Kidney epithelial cell (primary cell): ENCODE results near the gene SEPTIN14. TPM values are rescaled to one million over a fixed set of nuclear protein-coding genes. Genes with fewer than 3 reads are reported as not detected.
"Not testable (repeated sequence)": the region's sequence is repeated elsewhere in the genome, so short reads cannot be mapped to it uniquely, and the experiment has no call there.

ENCODE experiments used
- DNase-seq: peaks from one replicate; pipeline ENCODE4 v3.0.0-alpha.2; 2010; ENCODE audit warnings: low read depth
- H3K27me3 ChIP-seq: 2 replicates; pipeline ENCODE4 v1.6.0; 2011; ENCODE audit warnings: low read length; ENCODE audit not compliant: control insufficient read depth, insufficient read depth
- H3K36me3 ChIP-seq: 2 replicates; pipeline ENCODE4 v1.5.1; 2011; ENCODE audit warnings: low read length; ENCODE audit not compliant: control insufficient read depth, insufficient read depth
- H3K4me3 ChIP-seq: 2 replicates; pipeline ENCODE4 v1.5.1; 2011; ENCODE audit warnings: low read depth, mild to moderate bottlenecking, control low read depth, low read length
- total RNA-seq: library from RNA; depleted of rRNA; stranded (reverse); fragments of >200 nt; gene quantifications from 2 replicates; pipeline ENCODE4 v1.2.3, GENCODE V29; 2015
- TF ChIP-seq, protein P1 (sequence below): IDR thresholded peaks from 2 replicates; pipeline ENCODE4 v1.5.1; 2011; ENCODE audit warnings: mild to moderate bottlenecking, moderate library complexity, low read length, control low read depth, inconsistent platforms; ENCODE audit not compliant: insufficient read depth, poor library complexity, severe bottlenecking

SEPTIN14 gene
- total RNA-seq, 1 donor from 2014 or later = not detected

GRCh38 chr7:55775051-55775420, 87.5 kb downstream of the SEPTIN14 start:
- TF ChIP-seq, protein P1, sequence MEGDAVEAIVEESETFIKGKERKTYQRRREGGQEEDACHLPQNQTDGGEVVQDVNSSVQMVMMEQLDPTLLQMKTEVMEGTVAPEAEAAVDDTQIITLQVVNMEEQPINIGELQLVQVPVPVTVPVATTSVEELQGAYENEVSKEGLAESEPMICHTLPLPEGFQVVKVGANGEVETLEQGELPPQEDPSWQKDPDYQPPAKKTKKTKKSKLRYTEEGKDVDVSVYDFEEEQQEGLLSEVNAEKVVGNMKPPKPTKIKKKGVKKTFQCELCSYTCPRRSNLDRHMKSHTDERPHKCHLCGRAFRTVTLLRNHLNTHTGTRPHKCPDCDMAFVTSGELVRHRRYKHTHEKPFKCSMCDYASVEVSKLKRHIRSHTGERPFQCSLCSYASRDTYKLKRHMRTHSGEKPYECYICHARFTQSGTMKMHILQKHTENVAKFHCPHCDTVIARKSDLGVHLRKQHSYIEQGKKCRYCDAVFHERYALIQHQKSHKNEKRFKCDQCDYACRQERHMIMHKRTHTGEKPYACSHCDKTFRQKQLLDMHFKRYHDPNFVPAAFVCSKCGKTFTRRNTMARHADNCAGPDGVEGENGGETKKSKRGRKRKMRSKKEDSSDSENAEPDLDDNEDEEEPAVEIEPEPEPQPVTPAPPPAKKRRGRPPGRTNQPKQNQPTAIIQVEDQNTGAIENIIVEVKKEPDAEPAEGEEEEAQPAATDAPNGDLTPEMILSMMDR = no peak
- no peak for DNase-seq
- Histone ChIP-seq H3K27me3 (no peaks in the 10 kb centered on the region), H3K4me3 (no peak overlapping the region), H3K36me3 (peaks cover 1% of the 10 kb centered on the region)

- Histone ChIP-seq H3K4me3 (no peak overlapping the region), H3K27me3 (no peaks in the 10 kb centered on the region), H3K36me3 (peaks cover 1% of the 10 kb centered on the region)
- no peak for DNase-seq
- TF ChIP-seq, protein P1 = no peak
These were observed 88.1 kb downstream of the SEPTIN14 start for GRCh38 chr7:55774327-55775050.

- Histone ChIP-seq H3K27me3 (no peaks in the 10 kb centered on the region), H3K36me3 (peaks cover 1% of the 10 kb centered on the region), H3K4me3 (no peak overlapping the region)
- no peak for DNase-seq
- TF ChIP-seq, protein P1 = no peak
These were observed 91.8 kb downstream of the SEPTIN14 start for GRCh38 chr7:55770778-55771177.

GRCh38 chr7:55753274-55753862, 109.2 kb downstream of the SEPTIN14 start:
- H3K4me3 ChIP-seq, H3K36me3 ChIP-seq, DNase-seq, H3K27me3 ChIP-seq: not testable (repeated sequence)

- DNase-seq, H3K27me3 ChIP-seq, H3K4me3 ChIP-seq, H3K36me3 ChIP-seq: not testable (repeated sequence)
These were observed 117.8 kb downstream of the SEPTIN14 start for GRCh38 chr7:55744706-55745105.

Other genes starting within 250 kb of the SEPTIN14 start
- gene ZNF713, start 24.7 kb upstream of the SEPTIN14 start, total RNA-seq = 2.8 and 4.3 TPM in 2 replicates
- gene MRPS17, start 89.1 kb upstream of the SEPTIN14 start, total RNA-seq = 12.9 and 15.5 TPM in 2 replicates
- 66.3 and 75.0 TPM in 2 replicates for gene NIPSNAP2, start 101.8 kb upstream of the SEPTIN14 start, total RNA-seq
- gene PSPH, start 188.7 kb upstream of the SEPTIN14 start, total RNA-seq = 79.6 and 81.4 TPM in 2 replicates
- 171 and 236 TPM in 2 replicates for gene CCT6A, start 189.0 kb upstream of the SEPTIN14 start, total RNA-seq
- gene SUMF2, start 201.5 kb upstream of the SEPTIN14 start, total RNA-seq = 98.6 and 107 TPM in 2 replicates
- gene PHKG1, start 230.2 kb upstream of the SEPTIN14 start, total RNA-seq = 2.0 TPM in 1 of 2 replicates, not detected in the other
- gene CHCHD2, start 243.7 kb upstream of the SEPTIN14 start, total RNA-seq = 687 and 735 TPM in 2 replicates